ENCODE measurements around the gene LRIT2. TPM values are rescaled to one million over a fixed set of nuclear protein-coding genes. Genes with fewer than 3 reads are reported as not detected.

The LRIT2 gene
- total RNA-seq, 2 donors from 2014 or later: not detected

Other genes starting within 250 kb of the LRIT2 start
- gene GHITM, start 86.0 kb downstream of the LRIT2 start, total RNA-seq: 100 to 1,000 TPM; 214 to 234 TPM
- gene GPR15LG, start 51.7 kb downstream of the LRIT2 start, total RNA-seq: not detected
- gene CDHR1, start 31.0 kb downstream of the LRIT2 start, total RNA-seq: 1 to 10 TPM in 1 of 2 donors, under 1 TPM in 1; 0.36 to 2.2 TPM
- not detected for gene LRIT1, start 16.0 kb upstream of the LRIT2 start, total RNA-seq
- gene RGR, start 19.5 kb upstream of the LRIT2 start, total RNA-seq: not detected
- 10 to 100 TPM; 93.7 to 99.1 TPM for gene CCSER2, start 103.0 kb upstream of the LRIT2 start, total RNA-seq

Data from activated T-cell treated with anti-CD3 and anti-CD28 coated beads, Interleukin-2, amount 50 U/mL, for 72 hours (primary cell).